HFFc6 (cell line): ENCODE results near the gene MAP3K4. TPM values are rescaled to one million over a fixed set of nuclear protein-coding genes. Genes with fewer than 3 reads are reported as not detected.

Experiments used
- DNase-seq: peaks from one replicate; pipeline ENCODE4 v3.0.0-alpha.2; 2018
- H3K27ac Mint-ChIP-seq: 2 replicates; pipeline ENCODE4 v1.8.0; 2020; ENCODE audit warnings: mild to moderate bottlenecking, mixed read lengths
- H3K27me3 Mint-ChIP-seq: 2 replicates; pipeline ENCODE4 v1.8.0; 2021; ENCODE audit warnings: mild to moderate bottlenecking, moderate library complexity, mixed read lengths; ENCODE audit not compliant: insufficient read depth
- H3K36me3 Mint-ChIP-seq: 2 replicates; pipeline ENCODE4 v1.8.0; 2021; ENCODE audit warnings: low read depth, mixed read lengths
- H3K4me1 Mint-ChIP-seq: 2 replicates; pipeline ENCODE4 v1.8.0; 2020; ENCODE audit warnings: low read depth, mixed read lengths
- H3K4me3 Mint-ChIP-seq: 2 replicates; pipeline ENCODE4 v1.8.0; 2020; ENCODE audit warnings: mild to moderate bottlenecking, moderate library complexity, mixed read lengths
- H3K9me3 Mint-ChIP-seq: 2 replicates; pipeline ENCODE4 v1.8.0; 2020; ENCODE audit warnings: mild to moderate bottlenecking, mixed read lengths
- total RNA-seq, 6 experiments: library from RNA; stranded (reverse); fragmentation: NEBNext Ultra II Directional; extraction: Animal tissue kit (Norgen Biotek cat#: 25700); gene quantifications; 2 replicates in 1 of 6; 3 replicates in 5 of 6; pipeline ENCODE4 v1.2.3, GENCODE V29; 2021
- TF ChIP-seq, protein P1 (sequence below): fragments of 200-600 bp; sonication (generic); IDR thresholded peaks from 2 replicates; pipeline ENCODE4 v1.5.0; 2021; ENCODE audit warnings: antibody characterized with exemption, mild to moderate bottlenecking

The MAP3K4 gene
- total RNA-seq, 6 experiments from 2014 or later, result 16.8 to 26.2 (median 22.3) TPM

DNA sequence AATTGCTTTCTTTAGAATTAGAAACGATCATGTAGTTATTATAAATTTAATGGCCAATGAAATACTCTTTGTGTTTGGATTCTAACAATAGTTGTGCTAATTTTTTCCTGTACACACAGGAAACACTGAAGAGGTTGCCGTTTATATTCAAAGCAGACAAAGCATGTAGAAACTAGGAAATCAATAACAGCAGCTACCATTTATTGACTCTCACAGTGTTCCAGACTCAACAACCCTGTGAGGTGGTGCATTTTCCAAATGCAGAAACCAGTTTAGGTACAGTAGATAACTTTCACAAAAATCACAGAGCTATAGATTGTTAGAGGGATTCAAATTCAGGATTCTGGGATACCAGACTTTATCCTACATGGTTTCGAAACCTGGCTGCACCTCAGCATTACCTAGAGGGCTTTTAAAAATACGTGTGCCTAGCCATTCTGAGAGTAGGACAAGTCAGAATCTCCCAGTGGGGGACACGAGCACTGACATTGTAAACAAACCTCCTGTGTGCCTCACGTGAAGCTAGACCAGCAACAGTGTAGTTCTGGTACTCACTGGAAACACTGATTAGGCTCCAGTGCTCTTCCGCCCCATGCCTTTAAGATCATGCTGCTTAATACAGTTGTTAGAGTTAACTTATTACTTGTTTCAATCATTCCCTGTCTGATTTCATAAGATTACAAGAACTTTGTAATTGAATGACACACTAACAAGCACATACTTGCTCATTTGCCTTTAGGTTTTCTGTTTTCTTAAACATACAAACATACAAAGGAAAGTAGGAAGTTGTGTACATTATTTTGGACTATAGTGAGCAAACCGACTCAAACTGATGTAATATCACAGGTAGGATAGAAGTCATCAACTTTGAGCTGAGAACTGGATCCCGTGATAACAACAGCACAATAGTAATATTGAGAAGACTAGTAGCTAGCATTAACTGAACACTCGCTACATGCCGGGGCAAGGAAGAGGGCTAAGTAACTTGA is 65.8 kb downstream of the MAP3K4 start:
- Mint-ChIP-seq H3K36me3 (peaks cover 9% of the 10 kb centered on the region), H3K4me1 (no peaks in the 10 kb centered on the region; the same call in 1 of the 2 replicates), H3K27ac (no peak overlapping the region), H3K9me3 (no peaks in the 10 kb centered on the region), H3K4me3 (no peak overlapping the region), H3K27me3 (no peaks in the 10 kb centered on the region)
- no peak for DNase-seq
- TF ChIP-seq, protein P1, sequence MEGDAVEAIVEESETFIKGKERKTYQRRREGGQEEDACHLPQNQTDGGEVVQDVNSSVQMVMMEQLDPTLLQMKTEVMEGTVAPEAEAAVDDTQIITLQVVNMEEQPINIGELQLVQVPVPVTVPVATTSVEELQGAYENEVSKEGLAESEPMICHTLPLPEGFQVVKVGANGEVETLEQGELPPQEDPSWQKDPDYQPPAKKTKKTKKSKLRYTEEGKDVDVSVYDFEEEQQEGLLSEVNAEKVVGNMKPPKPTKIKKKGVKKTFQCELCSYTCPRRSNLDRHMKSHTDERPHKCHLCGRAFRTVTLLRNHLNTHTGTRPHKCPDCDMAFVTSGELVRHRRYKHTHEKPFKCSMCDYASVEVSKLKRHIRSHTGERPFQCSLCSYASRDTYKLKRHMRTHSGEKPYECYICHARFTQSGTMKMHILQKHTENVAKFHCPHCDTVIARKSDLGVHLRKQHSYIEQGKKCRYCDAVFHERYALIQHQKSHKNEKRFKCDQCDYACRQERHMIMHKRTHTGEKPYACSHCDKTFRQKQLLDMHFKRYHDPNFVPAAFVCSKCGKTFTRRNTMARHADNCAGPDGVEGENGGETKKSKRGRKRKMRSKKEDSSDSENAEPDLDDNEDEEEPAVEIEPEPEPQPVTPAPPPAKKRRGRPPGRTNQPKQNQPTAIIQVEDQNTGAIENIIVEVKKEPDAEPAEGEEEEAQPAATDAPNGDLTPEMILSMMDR, result no peak

DNA sequence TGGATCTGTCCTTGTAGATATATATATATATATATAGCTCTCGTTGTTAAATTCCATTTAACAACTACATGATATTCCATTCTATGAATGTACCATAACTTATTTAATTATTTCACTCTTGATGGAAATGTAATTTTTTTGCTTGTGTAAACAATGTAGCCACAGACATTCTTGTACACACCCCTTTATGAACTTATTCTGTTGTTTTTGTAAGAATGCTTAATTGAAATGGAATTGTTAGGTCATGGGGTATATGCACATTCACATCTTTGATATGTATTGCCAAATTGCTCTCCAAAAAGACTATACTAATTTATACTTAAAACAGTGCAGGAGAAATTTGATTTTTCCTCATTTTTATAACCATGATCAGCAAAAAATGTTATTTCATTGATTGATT is 67.2 kb downstream of the MAP3K4 start:
- no peaks in the 10 kb centered on the region for H3K27me3 Mint-ChIP-seq
- H3K4me3 Mint-ChIP-seq, result no peak overlapping the region
- no peak overlapping the region for H3K27ac Mint-ChIP-seq
- H3K36me3 Mint-ChIP-seq, result peaks cover 8% of the 10 kb centered on the region; the same call in 1 of the 2 replicates
- DNase-seq, result no peak
- H3K4me1 Mint-ChIP-seq, result no peaks in the 10 kb centered on the region; the same call in 1 of the 2 replicates
- no peaks in the 10 kb centered on the region for H3K9me3 Mint-ChIP-seq
- TF ChIP-seq, protein P1, result no peak

DNA sequence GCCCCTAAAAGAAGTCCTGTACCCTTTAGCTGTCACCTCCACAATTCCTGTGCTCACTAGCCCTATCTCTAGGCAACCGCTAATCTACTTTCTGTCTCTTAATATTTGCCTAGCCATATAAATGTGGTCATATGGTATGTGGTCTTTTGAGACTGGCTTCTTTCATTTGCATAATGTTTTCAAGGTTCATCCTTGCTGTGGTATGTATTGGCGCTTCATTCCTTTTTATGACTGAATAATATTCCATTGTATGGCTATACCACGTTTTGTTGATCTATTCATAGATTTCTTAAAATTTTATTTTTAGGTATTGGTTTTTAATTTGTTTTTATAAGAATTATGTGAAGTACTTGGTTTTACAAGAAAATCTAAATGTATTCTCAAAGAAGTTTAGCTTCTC is 70.0 kb downstream of the MAP3K4 start:
- no peak for DNase-seq
- no peak overlapping the region for H3K4me3 Mint-ChIP-seq
- no peaks in the 10 kb centered on the region; the same call in 1 of the 2 replicates for H3K4me1 Mint-ChIP-seq
- no peaks in the 10 kb centered on the region for H3K27me3 Mint-ChIP-seq
- no peak overlapping the region for H3K27ac Mint-ChIP-seq
- TF ChIP-seq, protein P1, result no peak
- no peaks in the 10 kb centered on the region for H3K9me3 Mint-ChIP-seq
- H3K36me3 Mint-ChIP-seq, result peaks cover 8% of the 10 kb centered on the region; the same call in 1 of the 2 replicates

DNA sequence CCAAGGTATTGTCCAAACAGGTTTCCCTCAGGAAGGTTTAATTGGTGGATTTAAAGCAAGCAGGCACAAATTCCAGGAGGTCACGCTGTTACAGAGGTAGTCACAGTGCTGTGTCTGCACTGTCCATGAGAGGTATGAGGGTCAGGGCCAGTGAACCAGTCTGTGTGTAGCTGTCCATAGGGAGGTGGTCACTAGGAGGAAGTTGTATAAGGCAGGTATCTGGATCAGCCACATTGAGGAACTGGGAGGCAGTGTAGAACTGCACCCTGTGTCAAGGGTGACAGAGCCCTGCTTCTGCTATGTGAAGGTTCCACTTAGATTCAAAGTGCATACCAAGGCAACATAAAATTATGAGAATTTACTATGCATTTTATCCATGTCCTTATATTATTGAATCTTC is 73.3 kb downstream of the MAP3K4 start:
- TF ChIP-seq, protein P1, result no peak
- H3K27me3 Mint-ChIP-seq, result no peaks in the 10 kb centered on the region
- no peak for DNase-seq
- peaks cover 8% of the 10 kb centered on the region; the same call in 1 of the 2 replicates for H3K36me3 Mint-ChIP-seq
- no peak overlapping the region for H3K4me3 Mint-ChIP-seq
- no peak overlapping the region for H3K27ac Mint-ChIP-seq
- H3K9me3 Mint-ChIP-seq, result no peaks in the 10 kb centered on the region
- no peaks in the 10 kb centered on the region for H3K4me1 Mint-ChIP-seq

DNA sequence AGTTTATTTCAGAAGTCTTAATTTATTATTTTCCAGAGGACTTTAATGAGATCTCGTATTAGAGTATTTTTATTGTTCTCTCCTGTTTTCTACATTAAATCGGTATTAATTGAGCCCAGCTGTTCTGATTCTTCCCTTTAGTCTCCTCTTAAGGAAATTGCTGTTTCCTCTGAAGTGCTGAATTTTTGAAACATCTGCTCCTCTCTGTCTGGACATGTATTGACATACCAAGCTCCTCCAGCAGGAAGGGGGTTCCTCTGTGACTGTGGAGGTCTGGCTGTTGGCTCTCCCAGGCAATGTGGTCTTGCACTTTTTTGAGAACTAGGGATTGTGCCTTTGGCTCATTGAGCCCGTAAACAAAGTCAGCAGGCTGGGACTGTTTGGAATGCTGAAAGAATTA is 74.9 kb downstream of the MAP3K4 start:
- no peak overlapping the region for H3K4me3 Mint-ChIP-seq
- DNase-seq, result no peak
- no peaks in the 10 kb centered on the region for H3K4me1 Mint-ChIP-seq
- no peak overlapping the region for H3K27ac Mint-ChIP-seq
- H3K9me3 Mint-ChIP-seq, result no peaks in the 10 kb centered on the region
- H3K27me3 Mint-ChIP-seq, result no peaks in the 10 kb centered on the region
- peaks cover 1% of the 10 kb centered on the region; the same call in 1 of the 2 replicates for H3K36me3 Mint-ChIP-seq
- TF ChIP-seq, protein P1, result no peak
